Lung (tissue), 12 donors: ENCODE measurements around the gene DDX51. TPM values are rescaled to one million over a fixed set of nuclear protein-coding genes. Genes with fewer than 3 reads are reported as not detected.
"Not testable (repeated sequence)": the region's sequence is repeated elsewhere in the genome, so short reads cannot be mapped to it uniquely, and the experiment has no call there.

ENCODE experiments used
- ATAC-seq: fragments of 200-7000 bp; cut with Tn5 transposase; one replicate; pipeline ENCODE4 v1.9.1; 2020; ENCODE audit warnings: moderate number of reproducible peaks; ENCODE audit not compliant: insufficient read depth, low FRiP score
- DNase-seq, 3 donors: peaks; one replicate each; pipeline ENCODE4 v3.0.0-alpha.2; 2013 to 2017
- H3K27ac ChIP-seq, 2 donors: one replicate each; pipeline ENCODE4 v1.5.1; 2013; ENCODE audit warnings: mild to moderate bottlenecking in 2 of 2, moderate library complexity in 2 of 2, control low read depth in 1 of 2, inconsistent platforms in 1 of 2, low read depth in 1 of 2, low read length in 1 of 2
- H3K27me3 ChIP-seq, 3 donors: one replicate each; pipeline ENCODE4 v1.5.1; 2013; ENCODE audit warnings: low read length in 2 of 3; ENCODE audit not compliant: control insufficient read depth in 3 of 3, insufficient read depth in 3 of 3
- H3K36me3 ChIP-seq, 4 donors: one replicate each; pipeline ENCODE4 v1.5.1; 2013; ENCODE audit warnings: low read length in 4 of 4, mild to moderate bottlenecking in 1 of 4, moderate library complexity in 1 of 4; ENCODE audit not compliant: control insufficient read depth in 4 of 4, insufficient read depth in 4 of 4
- H3K4me1 ChIP-seq, 5 donors: one replicate each; pipeline ENCODE4 v1.5.1; 2013; ENCODE audit warnings: low read length in 5 of 5, mild to moderate bottlenecking in 2 of 5, moderate library complexity in 1 of 5; ENCODE audit not compliant: control insufficient read depth in 5 of 5, insufficient read depth in 5 of 5
- H3K4me3 ChIP-seq: one replicate; pipeline ENCODE4 v1.5.1; 2013; ENCODE audit warnings: mild to moderate bottlenecking, control low read depth, moderate library complexity
- H3K9ac ChIP-seq, 2 donors: one replicate each; pipeline ENCODE4 v1.5.1; 2013; ENCODE audit warnings: low read length in 2 of 2, control low read depth in 1 of 2; ENCODE audit not compliant: insufficient read depth in 1 of 2
- H3K9me3 ChIP-seq, 4 donors: one replicate each; pipeline ENCODE4 v1.5.1; 2013; ENCODE audit warnings: low read length in 3 of 4, mild to moderate bottlenecking in 1 of 4, moderate library complexity in 1 of 4; ENCODE audit not compliant: control insufficient read depth in 4 of 4, insufficient read depth in 3 of 4
- WGBS, 2 donors: extraction: QIAGEN DNeasy Blood & Tissue Kit; methylation state at CpG; one replicate each; pipeline ENCODE4 v1.1.7; 2013; 5-methylcytosine and 5-hydroxymethylcytosine counted together
- polyA plus RNA-seq, 2 donors: library from polyadenylated mRNA; stranded (reverse); fragments of 200-250 nt; gene quantifications; one replicate each; pipeline ENCODE4 v1.2.1, GENCODE V29; 2013
- total RNA-seq, 2 donors: library from RNA; depleted of rRNA in 1 of 2; stranded (reverse); fragments of >200 nt in 1 of 2; gene quantifications; one replicate each; pipeline ENCODE4 v1.2.1, GENCODE V29; 2014 to 2021
- TF ChIP-seq, protein P1 (sequence below): IDR thresholded peaks from 2 replicates; pipeline ENCODE4 v1.5.1; 2012; ENCODE audit warnings: mild to moderate bottlenecking; ENCODE audit errors: control extremely low read depth, extremely low read depth
- donor health status: control.
- donor health status: control.
- donor health status: Bipolar disorder and iron deficiency.
- donor health status: healthy.
- donor health status: DM: yes; HTN: yes; CAD: no.

DDX51 gene
- total and polyA plus RNA-seq, 4 donors = 15.0 to 25.9 (median 17.2) TPM

DNA sequence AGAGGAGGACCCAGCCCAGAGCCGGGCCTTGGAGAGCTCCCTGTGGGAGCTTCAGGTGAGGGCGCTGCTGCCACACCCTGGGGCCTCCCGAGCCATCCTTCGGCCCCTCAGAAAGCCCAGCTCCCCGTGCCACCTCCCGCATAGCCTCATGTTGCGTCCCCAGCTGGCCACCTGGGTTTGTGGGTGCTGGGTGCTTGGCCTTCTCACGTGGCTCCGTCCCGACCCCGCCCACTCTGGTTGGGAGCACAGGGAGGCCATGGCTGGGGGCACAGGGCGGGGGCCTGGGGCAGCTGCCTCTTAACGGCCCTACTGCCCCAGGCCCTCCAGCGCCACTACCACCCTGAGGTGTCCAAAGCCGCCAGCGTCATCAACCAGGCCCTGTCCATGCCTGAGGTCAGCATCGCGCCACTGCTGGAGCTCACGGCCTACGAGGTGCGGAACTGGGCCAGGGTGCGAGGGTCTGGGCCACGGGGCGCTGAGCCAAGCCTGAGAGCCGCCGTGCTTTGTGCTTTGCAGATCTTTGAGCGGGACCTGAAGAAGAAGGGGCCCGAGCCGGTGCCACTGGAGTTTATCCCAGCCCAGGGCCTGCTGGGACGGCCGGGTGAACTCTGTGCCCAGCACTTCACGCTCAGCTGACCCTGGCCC lies 7.8 kb upstream of the DDX51 start:
- ATAC-seq = no peak
- Histone ChIP-seq H3K9me3 (peaks cover 0 to 4% (median 0%) of the 10 kb centered on the region in 4 donors), H3K36me3 (peaks cover 0 to 38% (median 11%) of the 10 kb centered on the region in 4 donors), H3K9ac (no peak overlapping the region), H3K4me1 (peaks cover 0 to 5% (median 2%) of the 10 kb centered on the region in 5 donors), H3K27ac (no peak overlapping the region), H3K27me3 (peaks cover 0 to 3% (median 0%) of the 10 kb centered on the region in 3 donors), H3K4me3 (no peak overlapping the region)
- 93 to 96% methylated on average over 29 to 32 of the region's 32 CpGs for WGBS, 2 donors
- TF ChIP-seq, protein P1, sequence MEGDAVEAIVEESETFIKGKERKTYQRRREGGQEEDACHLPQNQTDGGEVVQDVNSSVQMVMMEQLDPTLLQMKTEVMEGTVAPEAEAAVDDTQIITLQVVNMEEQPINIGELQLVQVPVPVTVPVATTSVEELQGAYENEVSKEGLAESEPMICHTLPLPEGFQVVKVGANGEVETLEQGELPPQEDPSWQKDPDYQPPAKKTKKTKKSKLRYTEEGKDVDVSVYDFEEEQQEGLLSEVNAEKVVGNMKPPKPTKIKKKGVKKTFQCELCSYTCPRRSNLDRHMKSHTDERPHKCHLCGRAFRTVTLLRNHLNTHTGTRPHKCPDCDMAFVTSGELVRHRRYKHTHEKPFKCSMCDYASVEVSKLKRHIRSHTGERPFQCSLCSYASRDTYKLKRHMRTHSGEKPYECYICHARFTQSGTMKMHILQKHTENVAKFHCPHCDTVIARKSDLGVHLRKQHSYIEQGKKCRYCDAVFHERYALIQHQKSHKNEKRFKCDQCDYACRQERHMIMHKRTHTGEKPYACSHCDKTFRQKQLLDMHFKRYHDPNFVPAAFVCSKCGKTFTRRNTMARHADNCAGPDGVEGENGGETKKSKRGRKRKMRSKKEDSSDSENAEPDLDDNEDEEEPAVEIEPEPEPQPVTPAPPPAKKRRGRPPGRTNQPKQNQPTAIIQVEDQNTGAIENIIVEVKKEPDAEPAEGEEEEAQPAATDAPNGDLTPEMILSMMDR = no peak
- no peak for DNase-seq

DNA sequence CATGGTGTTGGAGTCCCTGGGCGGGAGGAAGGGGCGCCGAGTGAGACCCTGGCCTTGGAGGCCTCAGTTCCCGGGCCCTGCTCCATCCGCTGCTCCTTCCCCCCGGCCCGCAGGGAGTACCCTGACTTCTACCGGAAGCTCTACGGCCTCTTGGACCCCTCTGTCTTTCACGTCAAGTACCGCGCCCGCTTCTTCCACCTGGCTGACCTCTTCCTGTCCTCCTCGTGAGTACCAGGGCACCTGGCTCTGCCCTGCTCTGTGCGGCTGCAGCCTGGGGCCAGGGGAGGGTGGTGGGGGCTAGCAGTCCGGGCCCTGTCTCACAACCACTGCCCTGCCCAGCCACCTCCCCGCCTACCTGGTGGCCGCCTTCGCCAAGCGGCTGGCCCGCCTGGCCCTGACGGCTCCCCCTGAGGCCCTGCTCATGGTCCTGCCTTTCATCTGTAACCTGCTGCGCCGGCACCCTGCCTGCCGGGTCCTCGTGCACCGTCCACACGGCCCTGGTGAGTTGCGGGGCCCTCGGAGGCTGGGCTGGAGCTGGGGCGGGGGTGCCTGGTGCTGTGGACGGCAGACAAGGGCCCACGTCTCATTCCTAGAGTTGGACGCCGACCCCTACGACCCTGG lies 7.1 kb upstream of the DDX51 start:
- Histone ChIP-seq H3K36me3 (peaks cover 0 to 38% (median 7%) of the 10 kb centered on the region in 4 donors), H3K4me1 (peaks cover 0 to 5% (median 0%) of the 10 kb centered on the region in 5 donors), H3K27me3 (no peaks in the 10 kb centered on the region), H3K9me3 (no peaks in the 10 kb centered on the region), H3K9ac (no peak overlapping the region), H3K27ac (no peak overlapping the region), H3K4me3 (no peak overlapping the region)
- DNase-seq (no peak), ATAC-seq (no peak)
- WGBS, 2 donors = 95 to 96% methylated on average over 36 of the region's 36 CpGs
- TF ChIP-seq, protein P1 = no peak

DNA sequence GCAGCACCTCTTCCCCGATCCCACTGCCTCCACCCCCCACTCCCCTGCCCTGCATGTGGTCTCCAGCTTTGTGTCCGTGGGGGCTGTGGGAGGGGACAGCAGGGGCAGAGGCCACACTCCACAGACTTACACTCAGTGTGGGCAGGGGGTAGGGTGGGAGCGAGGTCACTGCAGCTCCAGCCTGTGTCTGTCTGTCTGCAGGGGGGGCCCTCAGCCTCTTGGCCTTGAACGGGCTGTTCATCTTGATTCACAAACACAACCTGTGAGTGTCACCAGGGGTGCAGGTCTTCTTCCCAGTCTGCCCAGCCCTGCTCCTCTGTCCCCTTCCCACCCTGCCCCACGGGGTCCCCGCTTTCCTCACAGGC lies 6.6 kb upstream of the DDX51 start:
- ATAC-seq (no peak), DNase-seq (no peak)
- TF ChIP-seq, protein P1 = no peak
- H3K4me1 ChIP-seq = peaks cover 0 to 5% (median 0%) of the 10 kb centered on the region in 5 donors
- no peak overlapping the region for H3K9ac ChIP-seq
- 92 to 93% methylated on average over 6 of the region's 6 CpGs for WGBS, 2 donors
- H3K9me3 ChIP-seq = no peaks in the 10 kb centered on the region
- H3K4me3 ChIP-seq = no peak overlapping the region
- no peak overlapping the region for H3K27ac ChIP-seq
- H3K27me3 ChIP-seq = no peaks in the 10 kb centered on the region
- peaks cover 0 to 37% (median 5%) of the 10 kb centered on the region in 4 donors for H3K36me3 ChIP-seq

DNA sequence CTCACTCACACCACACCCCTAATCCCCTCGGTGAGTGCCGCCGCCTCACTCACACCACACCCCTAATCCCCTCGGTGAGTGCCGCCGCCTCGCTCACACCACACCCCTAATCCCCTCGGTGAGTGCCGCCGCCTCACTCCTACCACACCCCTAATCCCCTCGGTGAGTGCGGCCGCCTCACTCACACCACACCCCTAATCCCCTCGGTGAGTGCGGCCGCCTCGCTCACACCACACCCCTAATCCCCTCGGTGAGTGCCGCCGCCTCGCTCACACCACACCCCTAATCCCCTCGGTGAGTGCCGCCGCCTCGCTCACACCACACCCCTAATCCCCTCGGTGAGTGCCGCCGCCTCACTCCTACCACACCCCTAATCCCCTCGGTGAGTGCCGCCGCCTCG lies 5.4 kb upstream of the DDX51 start:
- Histone ChIP-seq H3K36me3 (peaks cover 0 to 37% (median 4%) of the 10 kb centered on the region in 4 donors), H3K4me1 (peaks cover 0 to 16% (median 8%) of the 10 kb centered on the region in 5 donors)
- not testable (repeated sequence) for H3K9ac ChIP-seq, DNase-seq, H3K4me3 ChIP-seq, H3K27me3 ChIP-seq, H3K27ac ChIP-seq, H3K9me3 ChIP-seq, ATAC-seq
- 91% methylated on average over 23 of the region's 32 CpGs; no CpG with 5 or more reads in 1 of the 2 donors for WGBS, 2 donors
